Breast epithelium (tissue), 4 donors: ENCODE data around the gene LTF. TPM values are rescaled to one million over a fixed set of nuclear protein-coding genes. Genes with fewer than 3 reads are reported as not detected.

ENCODE experiments used
- DNase-seq, 2 donors: peaks; one replicate each; pipeline ENCODE4 v3.0.0-alpha.2; 2019; ENCODE audit warnings: low spot score in 2 of 2
- H3K27ac ChIP-seq, 2 donors: fragments of 200-600 bp; sonication (generic) in 1 of 2; one replicate each; pipeline ENCODE4 v1.5.1; 2016 to 2019; ENCODE audit warnings: mild to moderate bottlenecking in 1 of 2
- H3K27me3 ChIP-seq, 2 donors: fragments of 200-600 bp; sonication (generic) in 1 of 2; one replicate each; pipeline versions ENCODE4 v1.5.1 to v1.6.0; 2017 to 2019; ENCODE audit warnings: control low read depth in 1 of 2, mild to moderate bottlenecking in 1 of 2
- H3K36me3 ChIP-seq: fragments of 200-600 bp; one replicate; pipeline ENCODE4 v1.5.1; 2019
- H3K4me1 ChIP-seq, 2 donors: fragments of 200-600 bp; sonication (generic); one replicate each; pipeline ENCODE4 v1.5.1; 2016 to 2019; ENCODE audit warnings: control low read depth in 1 of 2
- H3K4me3 ChIP-seq, 3 donors: fragments of 200-600 bp; sonication (generic); 1 replicate in 2 of 3; 2 replicates in 1 of 3; pipeline ENCODE4 v1.5.1; 2016 to 2019; ENCODE audit warnings: mild to moderate bottlenecking in 3 of 3, moderate library complexity in 2 of 3
- H3K9me3 ChIP-seq, 2 donors: fragments of 200-600 bp; sonication (generic) in 1 of 2; one replicate each; pipeline ENCODE4 v1.5.1; 2016 to 2019; ENCODE audit warnings: control low read depth in 1 of 2
- CTCF ChIP-seq, 3 donors: fragments of 450-650 bp; IDR thresholded peaks; one replicate each; pipeline ENCODE4 v1.5.1; 2016 to 2017; ENCODE audit warnings: antibody characterized with exemption in 3 of 3, mild to moderate bottlenecking in 3 of 3, moderate library complexity in 3 of 3
- POLR2A ChIP-seq: fragments of 450-650 bp; IDR thresholded peaks from one replicate; pipeline ENCODE4 v1.6.1; 2016; ENCODE audit warnings: antibody characterized with exemption, mild to moderate bottlenecking, moderate library complexity
- POLR2AphosphoS5 ChIP-seq, 3 donors: sonication (generic); formaldehyde crosslinking; IDR thresholded peaks; one replicate each; pipeline ENCODE4 v1.6.1; 2017; ENCODE audit warnings: antibody characterized with exemption in 3 of 3
- intact Hi-C: fragments of 100-400 bp; cut with DNase I; formaldehyde crosslinking; loops from one replicate; pipeline ENCODE4 v1.15.1; 2023; ENCODE audit warnings: low total_unique reads
- total RNA-seq, 3 donors: library from RNA; depleted of rRNA; stranded (reverse); fragments of >200 nt; gene quantifications; one replicate each; pipeline ENCODE4 v1.1.0, GENCODE V29; 2016

The LTF gene
- total RNA-seq, 3 donors from 2014 or later = 78.7 to 282 (median 190) TPM

- H3K4me1 ChIP-seq = no peaks in the 10 kb centered on the region
- H3K27ac ChIP-seq = no peak overlapping the region
- H3K36me3 ChIP-seq = no peaks in the 10 kb centered on the region
- no peaks in the 10 kb centered on the region for H3K9me3 ChIP-seq
- no peak for DNase-seq
- no peak overlapping the region for H3K4me3 ChIP-seq
- intact Hi-C loops = no loop called here
- TF ChIP-seq POLR2A = no peak
- no peak for TF ChIP-seq POLR2AphosphoS5 (IDR thresholded peaks at IDR 0.05)
- TF ChIP-seq CTCF (IDR thresholded peaks at IDR 0.05) = no peak
- peaks cover 0 to 7% of the 10 kb centered on the region in 2 donors for H3K27me3 ChIP-seq
These were observed 54.8 kb downstream of the LTF start for GRCh38 chr3:46409739-46410489.

GRCh38 chr3:46408853-46409252 is 55.9 kb downstream of the LTF start:
- H3K36me3 ChIP-seq = no peaks in the 10 kb centered on the region
- no peaks in the 10 kb centered on the region for H3K4me1 ChIP-seq
- intact Hi-C loops = loop anchor here (1.0 kb wide), 1 partner anchor 30 kb away; no protein-coding TSS in a partner anchor
- H3K9me3 ChIP-seq = no peaks in the 10 kb centered on the region
- no peak overlapping the region for H3K27ac ChIP-seq
- TF ChIP-seq POLR2A = no peak
- H3K4me3 ChIP-seq = no peak overlapping the region
- peaks cover 0 to 7% of the 10 kb centered on the region in 2 donors for H3K27me3 ChIP-seq
- no peak for DNase-seq

- Histone ChIP-seq H3K27me3 (peaks cover 0 to 7% of the 10 kb centered on the region in 2 donors), H3K27ac (peak overlapping the region in 1 of 2 donors; percentile 44), H3K4me3 (peak overlapping the region; percentile 4 to 50 (median 22)), H3K36me3 (no peaks in the 10 kb centered on the region), H3K4me1 (no peaks in the 10 kb centered on the region), H3K9me3 (no peaks in the 10 kb centered on the region)
- TF ChIP-seq POLR2AphosphoS5 (IDR thresholded peaks at IDR 0.05) (no peak), CTCF (IDR thresholded peaks at IDR 0.05) (no peak), POLR2A (no peak)
- intact Hi-C loops = loop anchor here (1.0 kb wide), 1 partner anchor 31 kb away; no protein-coding TSS in a partner anchor
- DNase-seq = no peak
These were observed 56.7 kb downstream of the LTF start for GRCh38 chr3:46407970-46408369.

GRCh38 chr3:46406788-46407611 is 57.7 kb downstream of the LTF start, which contains the start of the genes CCR5AS and CCRL2:
CCR5AS (minus strand) TSS chr3:46407066.
CCRL2 (plus strand) TSS chr3:46407259; CDS start chr3:46408080, 821 bp downstream.
- peak in 1 of 3 donors; percentile 36 for TF ChIP-seq POLR2AphosphoS5 (IDR thresholded peaks at IDR 0.05)
- no peak for TF ChIP-seq CTCF (IDR thresholded peaks at IDR 0.05)
- TF ChIP-seq POLR2A = no peak
- intact Hi-C loops = no loop called here
- Histone ChIP-seq H3K9me3 (no peaks in the 10 kb centered on the region), H3K36me3 (no peaks in the 10 kb centered on the region), H3K4me3 (peak within 1 kb of the TSS; percentile 4 to 50 (median 22)), H3K27ac (peak within 1 kb of the TSS; percentile 50 to 84), H3K4me1 (no peaks in the 10 kb centered on the region), H3K27me3 (peaks cover 0 to 7% of the 10 kb centered on the region in 2 donors)
- no peak for DNase-seq

GRCh38 chr3:46406443-46406787 is 58.3 kb downstream of the LTF start:
- Histone ChIP-seq H3K9me3 (no peaks in the 10 kb centered on the region), H3K4me1 (no peaks in the 10 kb centered on the region), H3K27ac (peak overlapping the region; percentile 50 to 77), H3K36me3 (no peaks in the 10 kb centered on the region), H3K27me3 (peaks cover 0 to 7% of the 10 kb centered on the region in 2 donors), H3K4me3 (peak overlapping the region in 1 of 3 donors; percentile 19)
- no peak for DNase-seq
- TF ChIP-seq POLR2AphosphoS5 (IDR thresholded peaks at IDR 0.05) = no peak
- no peak for TF ChIP-seq CTCF (IDR thresholded peaks at IDR 0.05)
- no peak for TF ChIP-seq POLR2A
- intact Hi-C loops = no loop called here
